Uterus (tissue), 4 donors: ENCODE data around the gene SH3BP5. TPM values are rescaled to one million over a fixed set of nuclear protein-coding genes. Genes with fewer than 3 reads are reported as not detected.

Source experiments
- DNase-seq, 2 donors: peaks; one replicate each; pipeline ENCODE4 v3.0.0-alpha.2; 2019 to 2020
- H3K27ac ChIP-seq, 2 donors: fragments of 200-600 bp; sonication (generic); 1 replicate in 1 of 2; 2 replicates in 1 of 2; pipeline ENCODE4 v1.5.1; 2016 to 2018
- H3K27me3 ChIP-seq, 2 donors: fragments of 200-600 bp; sonication (generic); one replicate each; pipeline ENCODE4 v1.5.1; 2018 to 2019; ENCODE audit warnings: control low read depth in 1 of 2
- H3K36me3 ChIP-seq, 2 donors: fragments of 200-600 bp; sonication (generic); one replicate each; pipeline ENCODE4 v1.5.1; 2019; ENCODE audit warnings: control low read depth in 1 of 2
- H3K4me1 ChIP-seq, 2 donors: fragments of 200-600 bp; sonication (generic); one replicate each; pipeline ENCODE4 v1.5.1; 2018 to 2019; ENCODE audit warnings: control low read depth in 1 of 2
- H3K4me3 ChIP-seq, 2 donors: fragments of 200-600 bp; sonication (generic); 1 replicate in 1 of 2; 2 replicates in 1 of 2; pipeline ENCODE4 v1.5.1; 2018 to 2019; ENCODE audit warnings: mild to moderate bottlenecking in 1 of 2
- H3K9me3 ChIP-seq, 2 donors: fragments of 200-600 bp; sonication (generic); one replicate each; pipeline ENCODE4 v1.5.1; 2019; ENCODE audit warnings: control low read depth in 1 of 2
- POLR2A ChIP-seq, 2 donors: fragments of 450-650 bp; IDR thresholded peaks; one replicate each; pipeline ENCODE4 v1.6.1; 2016; ENCODE audit warnings: antibody characterized with exemption in 2 of 2, mild to moderate bottlenecking in 1 of 2, moderate library complexity in 1 of 2
- intact Hi-C: fragments of 100-400 bp; cut with DNase I; formaldehyde crosslinking; loops from one replicate; pipeline ENCODE4 v1.15.1; 2023; ENCODE audit warnings: low total_unique reads
- total RNA-seq, 4 donors: library from RNA; depleted of rRNA in 3 of 4; stranded (reverse); fragments of >200 nt in 3 of 4; gene quantifications; one replicate each; pipeline versions ENCODE4 v1.1.0 to v1.2.4, GENCODE V29; 2014 to 2023
- TF ChIP-seq, protein P1 (sequence below), 4 experiments: fragments of 200-600 bp in 2 of 4; fragments of 450-650 bp in 2 of 4; sonication (generic) in 2 of 4; IDR thresholded peaks; one replicate each; pipeline ENCODE4 v1.5.1; 2016 to 2019; ENCODE audit warnings: antibody characterized with exemption in 4 of 4, mild to moderate bottlenecking in 2 of 4, moderate library complexity in 1 of 4
- donor health status: DM: yes; HTN: yes; CAD: no.

SH3BP5 gene
- total RNA-seq, 4 donors from 2014 or later = 58.8 to 154 (median 75.5) TPM

DNA sequence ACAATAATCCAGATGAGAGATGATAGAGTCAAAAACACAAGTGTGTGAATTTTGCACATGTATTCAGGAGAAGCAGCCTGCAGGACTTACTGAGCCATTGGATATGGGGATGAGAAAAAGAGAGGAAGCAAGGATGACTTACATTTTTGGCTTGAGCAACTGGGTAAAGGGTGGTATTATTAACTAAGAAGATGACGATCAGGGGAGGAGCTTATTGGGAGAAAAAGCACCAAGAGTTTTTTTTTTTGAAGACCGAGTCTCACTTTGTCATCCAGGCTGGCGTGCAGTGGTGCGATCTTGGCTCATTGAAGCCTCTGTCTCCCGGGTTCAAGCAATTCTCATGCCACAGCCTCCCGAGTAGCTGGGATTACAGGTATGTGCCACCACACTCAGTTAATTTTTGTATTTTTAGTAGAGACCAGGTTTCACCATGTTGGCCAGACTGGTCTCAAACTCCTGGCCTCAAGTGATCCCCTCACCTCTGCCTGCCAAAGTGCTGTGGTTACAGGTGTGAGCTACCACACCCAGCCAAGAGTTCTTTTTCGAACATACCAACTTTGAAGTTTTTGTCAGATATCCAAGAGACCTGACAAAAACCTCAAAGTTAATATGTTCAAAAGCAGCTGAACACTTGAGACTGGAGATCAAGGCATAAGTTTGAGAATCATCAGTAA lies 14.8 kb upstream of the SH3BP5 start:
- TF ChIP-seq POLR2A (IDR thresholded peaks at IDR 0.05) = no peak
- Histone ChIP-seq H3K4me1 (no peaks in the 10 kb centered on the region), H3K27me3 (no peaks in the 10 kb centered on the region), H3K4me3 (no peak overlapping the region), H3K27ac (no peak overlapping the region), H3K9me3 (peaks cover 0 to 11% of the 10 kb centered on the region in 2 donors), H3K36me3 (no peaks in the 10 kb centered on the region)
- intact Hi-C loops = no loop called here
- no peak for DNase-seq

GRCh38 chr3:15346516-15346915 lies 14.1 kb upstream of the SH3BP5 start:
- no peak overlapping the region for H3K4me3 ChIP-seq
- no peaks in the 10 kb centered on the region for H3K36me3 ChIP-seq
- no peak overlapping the region for H3K27ac ChIP-seq
- H3K4me1 ChIP-seq = no peaks in the 10 kb centered on the region
- TF ChIP-seq POLR2A (IDR thresholded peaks at IDR 0.05) = no peak
- TF ChIP-seq, protein P1, sequence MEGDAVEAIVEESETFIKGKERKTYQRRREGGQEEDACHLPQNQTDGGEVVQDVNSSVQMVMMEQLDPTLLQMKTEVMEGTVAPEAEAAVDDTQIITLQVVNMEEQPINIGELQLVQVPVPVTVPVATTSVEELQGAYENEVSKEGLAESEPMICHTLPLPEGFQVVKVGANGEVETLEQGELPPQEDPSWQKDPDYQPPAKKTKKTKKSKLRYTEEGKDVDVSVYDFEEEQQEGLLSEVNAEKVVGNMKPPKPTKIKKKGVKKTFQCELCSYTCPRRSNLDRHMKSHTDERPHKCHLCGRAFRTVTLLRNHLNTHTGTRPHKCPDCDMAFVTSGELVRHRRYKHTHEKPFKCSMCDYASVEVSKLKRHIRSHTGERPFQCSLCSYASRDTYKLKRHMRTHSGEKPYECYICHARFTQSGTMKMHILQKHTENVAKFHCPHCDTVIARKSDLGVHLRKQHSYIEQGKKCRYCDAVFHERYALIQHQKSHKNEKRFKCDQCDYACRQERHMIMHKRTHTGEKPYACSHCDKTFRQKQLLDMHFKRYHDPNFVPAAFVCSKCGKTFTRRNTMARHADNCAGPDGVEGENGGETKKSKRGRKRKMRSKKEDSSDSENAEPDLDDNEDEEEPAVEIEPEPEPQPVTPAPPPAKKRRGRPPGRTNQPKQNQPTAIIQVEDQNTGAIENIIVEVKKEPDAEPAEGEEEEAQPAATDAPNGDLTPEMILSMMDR (IDR thresholded peaks at IDR 0.05) = no peak
- no peaks in the 10 kb centered on the region for H3K27me3 ChIP-seq
- H3K9me3 ChIP-seq = peaks cover 0 to 5% of the 10 kb centered on the region in 2 donors
- intact Hi-C loops = no loop called here
- no peak for DNase-seq

DNA sequence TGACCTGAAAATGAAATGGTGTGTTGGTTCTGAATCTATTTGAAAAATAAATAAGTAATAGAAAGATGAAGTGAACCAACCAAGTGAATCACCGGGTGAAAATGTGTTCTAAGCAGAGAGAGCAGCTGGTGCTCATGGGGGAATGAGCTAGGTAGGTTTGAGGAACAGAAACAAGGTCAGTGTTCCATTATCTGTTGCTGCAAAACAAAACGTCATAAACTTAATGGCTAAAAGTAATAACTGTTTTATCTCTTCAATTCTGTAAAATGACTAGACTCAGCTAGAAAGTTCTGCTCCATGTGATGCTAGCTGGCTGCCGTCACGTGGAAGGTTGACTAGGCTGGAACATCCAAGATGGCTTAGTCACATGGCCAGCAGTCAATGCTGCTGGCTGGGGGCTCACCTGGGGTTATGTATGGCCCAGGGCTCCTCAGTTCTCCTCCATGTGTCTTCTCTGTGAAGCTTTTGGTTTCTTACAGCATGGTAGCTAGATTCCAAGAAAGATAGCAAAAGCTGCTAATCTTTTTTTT lies 13.3 kb upstream of the SH3BP5 start:
- intact Hi-C loops = no loop called here
- H3K9me3 ChIP-seq = no peaks in the 10 kb centered on the region
- no peaks in the 10 kb centered on the region for H3K36me3 ChIP-seq
- no peaks in the 10 kb centered on the region for H3K4me1 ChIP-seq
- H3K27ac ChIP-seq = no peak overlapping the region
- TF ChIP-seq, protein P1 (IDR thresholded peaks at IDR 0.05) = no peak
- TF ChIP-seq POLR2A (IDR thresholded peaks at IDR 0.05) = no peak
- H3K4me3 ChIP-seq = no peak overlapping the region
- no peak for DNase-seq
- no peaks in the 10 kb centered on the region for H3K27me3 ChIP-seq

DNA sequence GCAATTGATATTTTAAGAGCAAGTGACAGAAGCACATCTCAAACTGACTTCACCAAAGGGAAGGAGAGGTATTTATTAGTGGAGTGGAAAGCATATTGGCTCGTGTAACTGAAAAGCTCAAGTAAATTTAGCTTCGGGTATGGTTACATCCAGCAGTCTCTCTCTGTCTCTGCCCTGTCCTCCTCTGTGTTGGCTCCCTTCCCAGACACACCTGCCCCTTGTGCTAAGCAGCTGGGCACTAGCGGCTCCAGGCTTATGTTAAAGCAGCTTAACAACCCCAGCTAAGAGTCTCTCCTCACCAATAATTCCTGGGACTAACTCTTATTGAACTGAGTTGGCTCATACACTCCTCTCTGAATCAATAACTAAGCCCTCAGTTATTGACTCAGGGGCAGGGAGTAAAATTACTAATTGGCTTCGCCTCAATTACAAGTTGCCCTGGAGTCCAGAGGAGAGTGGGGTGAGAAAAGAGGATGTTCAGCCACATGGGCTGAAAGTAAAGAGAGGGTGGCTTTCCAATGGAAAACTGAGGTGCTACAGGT lies 12.8 kb upstream of the SH3BP5 start:
- no peak for DNase-seq
- H3K4me3 ChIP-seq = no peak overlapping the region
- H3K27me3 ChIP-seq = no peaks in the 10 kb centered on the region
- intact Hi-C loops = no loop called here
- TF ChIP-seq, protein P1 (IDR thresholded peaks at IDR 0.05) = no peak
- TF ChIP-seq POLR2A (IDR thresholded peaks at IDR 0.05) = no peak
- no peak overlapping the region for H3K27ac ChIP-seq
- no peaks in the 10 kb centered on the region for H3K4me1 ChIP-seq
- no peaks in the 10 kb centered on the region for H3K36me3 ChIP-seq
- H3K9me3 ChIP-seq = no peaks in the 10 kb centered on the region

GRCh38 chr3:15342945-15343344 lies 10.6 kb upstream of the SH3BP5 start:
- no peaks in the 10 kb centered on the region for H3K9me3 ChIP-seq
- no peak overlapping the region for H3K4me3 ChIP-seq
- TF ChIP-seq, protein P1 (IDR thresholded peaks at IDR 0.05) = no peak
- no peak for TF ChIP-seq POLR2A (IDR thresholded peaks at IDR 0.05)
- H3K36me3 ChIP-seq = no peaks in the 10 kb centered on the region
- intact Hi-C loops = no loop called here
- H3K27me3 ChIP-seq = no peaks in the 10 kb centered on the region
- DNase-seq = no peak
- no peaks in the 10 kb centered on the region for H3K4me1 ChIP-seq
- no peak overlapping the region for H3K27ac ChIP-seq
